Liver (tissue), 9 donors: ENCODE measurements around the gene IKBIP. TPM values are rescaled to one million over a fixed set of nuclear protein-coding genes. Genes with fewer than 3 reads are reported as not detected.

Experiments
- DNase-seq: peaks from one replicate; pipeline ENCODE4 v3.0.0-alpha.2; 2017; ENCODE audit warnings: low spot score
- H3K27ac ChIP-seq, 2 donors: one replicate each; pipeline ENCODE4 v1.7.0; 2013; ENCODE audit warnings: inconsistent platforms in 2 of 2, low read length in 2 of 2, control low read depth in 1 of 2, low read depth in 1 of 2, mild to moderate bottlenecking in 1 of 2
- H3K27me3 ChIP-seq, 4 donors: one replicate each; pipeline versions ENCODE4 v1.6.1 to v1.7.0; 2013; ENCODE audit warnings: low read length in 3 of 4, inconsistent platforms in 1 of 4, mild to moderate bottlenecking in 1 of 4, moderate library complexity in 1 of 4; ENCODE audit not compliant: control insufficient read depth in 4 of 4, insufficient read depth in 4 of 4
- H3K36me3 ChIP-seq, 4 donors: one replicate each; pipeline versions ENCODE4 v1.6.1 to v1.7.0; 2013; ENCODE audit warnings: low read length in 3 of 4, mild to moderate bottlenecking in 3 of 4, low read depth in 1 of 4, moderate library complexity in 1 of 4; ENCODE audit not compliant: control insufficient read depth in 4 of 4, insufficient read depth in 3 of 4
- H3K4me1 ChIP-seq, 4 donors: one replicate each; pipeline versions ENCODE4 v1.6.1 to v1.7.0; 2013; ENCODE audit warnings: low read length in 3 of 4, mild to moderate bottlenecking in 3 of 4, moderate library complexity in 1 of 4; ENCODE audit not compliant: control insufficient read depth in 4 of 4, insufficient read depth in 4 of 4
- H3K4me3 ChIP-seq, 3 donors: one replicate each; pipeline versions ENCODE4 v1.6.1 to v1.7.0; 2013; ENCODE audit warnings: low read length in 3 of 3, control low read depth in 1 of 3, low read depth in 1 of 3, mild to moderate bottlenecking in 1 of 3
- H3K9ac ChIP-seq, 2 donors: one replicate each; pipeline ENCODE4 v1.7.0; 2013; ENCODE audit warnings: low read length in 2 of 2, mild to moderate bottlenecking in 2 of 2, moderate library complexity in 2 of 2, control low read depth in 1 of 2, low read depth in 1 of 2
- H3K9me3 ChIP-seq, 4 donors: one replicate each; pipeline versions ENCODE4 v1.6.1 to v1.7.0; 2013; ENCODE audit warnings: low read length in 3 of 4; ENCODE audit not compliant: control insufficient read depth in 4 of 4
- ATF3 ChIP-seq: IDR thresholded peaks from 2 replicates; pipeline ENCODE4 v1.6.1; 2016; ENCODE audit warnings: antibody characterized with exemption
- EGR1 ChIP-seq, 2 donors: IDR thresholded peaks; 2 replicates each; pipeline ENCODE4 v1.6.1; 2016 to 2018; ENCODE audit warnings: antibody characterized with exemption in 2 of 2, low read depth in 2 of 2
- FOXA1 ChIP-seq: IDR thresholded peaks from 2 replicates; pipeline ENCODE4 v1.6.1; 2016; ENCODE audit warnings: antibody characterized with exemption
- FOXA2 ChIP-seq: IDR thresholded peaks from 2 replicates; pipeline ENCODE4 v1.6.1; 2016; ENCODE audit warnings: antibody characterized with exemption
- GABPA ChIP-seq, 2 donors: IDR thresholded peaks in 1 of 2; conservative IDR thresholded peaks in 1 of 2; 2 replicates each; pipeline ENCODE4 v1.6.1; 2016; ENCODE audit warnings: antibody characterized with exemption in 2 of 2, mild to moderate bottlenecking in 1 of 2, moderate library complexity in 1 of 2
- HNF4A ChIP-seq, 2 donors: conservative IDR thresholded peaks; 2 replicates each; pipeline ENCODE4 v1.6.1; 2016; ENCODE audit warnings: antibody characterized with exemption in 2 of 2, mild to moderate bottlenecking in 2 of 2
- HNF4G ChIP-seq: IDR thresholded peaks from 2 replicates; pipeline ENCODE4 v1.6.1; 2016; ENCODE audit warnings: antibody characterized with exemption
- JUND ChIP-seq, 2 donors: IDR thresholded peaks; 2 replicates each; pipeline ENCODE4 v1.6.1; 2016; ENCODE audit warnings: antibody characterized with exemption in 2 of 2
- MAX ChIP-seq: IDR thresholded peaks from 2 replicates; pipeline ENCODE4 v1.6.1; 2016; ENCODE audit warnings: antibody characterized with exemption
- NR2F2 ChIP-seq: IDR thresholded peaks from 2 replicates; pipeline ENCODE4 v1.6.1; 2016; ENCODE audit warnings: antibody characterized with exemption
- RAD21 ChIP-seq, 2 donors: IDR thresholded peaks; 2 replicates each; pipeline ENCODE4 v1.6.1; 2016; ENCODE audit warnings: antibody characterized with exemption in 2 of 2, mild to moderate bottlenecking in 2 of 2
- RXRA ChIP-seq, 2 donors: IDR thresholded peaks; 2 replicates each; pipeline ENCODE4 v1.6.1; 2017 to 2018; ENCODE audit warnings: antibody characterized with exemption in 2 of 2, mild to moderate bottlenecking in 1 of 2
- SP1 ChIP-seq: IDR thresholded peaks from 2 replicates; pipeline ENCODE4 v1.6.1; 2018; ENCODE audit warnings: antibody characterized with exemption, mild to moderate bottlenecking
- TAF1 ChIP-seq: conservative IDR thresholded peaks from 2 replicates; pipeline ENCODE4 v1.6.1; 2016; ENCODE audit warnings: antibody characterized with exemption, mild to moderate bottlenecking
- YY1 ChIP-seq: IDR thresholded peaks from 2 replicates; pipeline ENCODE4 v1.6.1; 2016; ENCODE audit warnings: antibody characterized with exemption, mild to moderate bottlenecking
- WGBS: extraction: QIAGEN DNeasy Blood & Tissue Kit; methylation state at CpG from one replicate; pipeline ENCODE4 v1.1.7; 2013; 5-methylcytosine and 5-hydroxymethylcytosine counted together
- polyA plus RNA-seq, 2 donors: library from polyadenylated mRNA; stranded (reverse) in 1 of 2; unstranded in 1 of 2; fragments of 200-250 nt in 1 of 2; fragments of >200 nt in 1 of 2; fragmentation: Nextera tagmentation in 1 of 2; extraction: Ambion mirVana in 1 of 2; gene quantifications; one replicate each; pipeline versions ENCODE4 v1.2.1 to v1.2.3, GENCODE V29; 2013 to 2015
- total RNA-seq, 2 donors: library from RNA; depleted of rRNA; stranded (reverse); fragments of >200 nt; gene quantifications; one replicate each; pipeline ENCODE4 v1.2.3, GENCODE V29; 2014
- TF ChIP-seq, protein P1 (sequence below): IDR thresholded peaks from 2 replicates; pipeline ENCODE4 v1.6.1; 2016; ENCODE audit warnings: antibody characterized with exemption, mild to moderate bottlenecking
- TF ChIP-seq, protein P2 (sequence below): fragments of 150-350 bp; IDR thresholded peaks from 2 replicates; pipeline ENCODE4 v1.5.1; 2017; ENCODE audit warnings: improper control_type of control experiment, low read depth, low read length; ENCODE audit not compliant: missing input control
- TF ChIP-seq, protein P3 (sequence below): IDR thresholded peaks from 2 replicates; pipeline ENCODE4 v1.6.1; 2016; ENCODE audit warnings: antibody characterized with exemption
- donor health status: healthy.
- donor health status: healthy.
- donor health status: healthy.
- donor health status: healthy.
- donor health status: healthy.

Gene IKBIP
- total and polyA plus RNA-seq, 4 donors, result 4.7 to 10.5 (median 6.3) TPM

- Histone ChIP-seq H3K27me3 (no peaks in the 10 kb centered on the region), H3K4me3 (no peak overlapping the region), H3K4me1 (peaks cover 0 to 10% (median 2%) of the 10 kb centered on the region in 4 donors), H3K27ac (no peak overlapping the region), H3K36me3 (no peaks in the 10 kb centered on the region), H3K9me3 (no peaks in the 10 kb centered on the region), H3K9ac (no peak overlapping the region)
- DNase-seq, result no peak
- 84% methylated on average over 2 of the region's 2 CpGs for WGBS
- TF ChIP-seq GABPA (IDR thresholded peaks at IDR 0.05 in 1 of 2, conservative IDR thresholded peaks at IDR 0.05 in 1 of 2) (no peak), RAD21 (IDR thresholded peaks at IDR 0.05) (no peak), YY1 (no peak), EGR1 (IDR thresholded peaks at IDR 0.05; ENCODE audit: low read depth in 2 of 2) (no peak), MAX (no peak), RXRA (IDR thresholded peaks at IDR 0.05) (no peak), NR2F2 (no peak), FOXA1 (no peak), JUND (IDR thresholded peaks at IDR 0.05) (no peak), HNF4A (conservative IDR thresholded peaks at IDR 0.05) (no peak)
- TF ChIP-seq, protein P1, sequence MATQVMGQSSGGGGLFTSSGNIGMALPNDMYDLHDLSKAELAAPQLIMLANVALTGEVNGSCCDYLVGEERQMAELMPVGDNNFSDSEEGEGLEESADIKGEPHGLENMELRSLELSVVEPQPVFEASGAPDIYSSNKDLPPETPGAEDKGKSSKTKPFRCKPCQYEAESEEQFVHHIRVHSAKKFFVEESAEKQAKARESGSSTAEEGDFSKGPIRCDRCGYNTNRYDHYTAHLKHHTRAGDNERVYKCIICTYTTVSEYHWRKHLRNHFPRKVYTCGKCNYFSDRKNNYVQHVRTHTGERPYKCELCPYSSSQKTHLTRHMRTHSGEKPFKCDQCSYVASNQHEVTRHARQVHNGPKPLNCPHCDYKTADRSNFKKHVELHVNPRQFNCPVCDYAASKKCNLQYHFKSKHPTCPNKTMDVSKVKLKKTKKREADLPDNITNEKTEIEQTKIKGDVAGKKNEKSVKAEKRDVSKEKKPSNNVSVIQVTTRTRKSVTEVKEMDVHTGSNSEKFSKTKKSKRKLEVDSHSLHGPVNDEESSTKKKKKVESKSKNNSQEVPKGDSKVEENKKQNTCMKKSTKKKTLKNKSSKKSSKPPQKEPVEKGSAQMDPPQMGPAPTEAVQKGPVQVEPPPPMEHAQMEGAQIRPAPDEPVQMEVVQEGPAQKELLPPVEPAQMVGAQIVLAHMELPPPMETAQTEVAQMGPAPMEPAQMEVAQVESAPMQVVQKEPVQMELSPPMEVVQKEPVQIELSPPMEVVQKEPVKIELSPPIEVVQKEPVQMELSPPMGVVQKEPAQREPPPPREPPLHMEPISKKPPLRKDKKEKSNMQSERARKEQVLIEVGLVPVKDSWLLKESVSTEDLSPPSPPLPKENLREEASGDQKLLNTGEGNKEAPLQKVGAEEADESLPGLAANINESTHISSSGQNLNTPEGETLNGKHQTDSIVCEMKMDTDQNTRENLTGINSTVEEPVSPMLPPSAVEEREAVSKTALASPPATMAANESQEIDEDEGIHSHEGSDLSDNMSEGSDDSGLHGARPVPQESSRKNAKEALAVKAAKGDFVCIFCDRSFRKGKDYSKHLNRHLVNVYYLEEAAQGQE, result no peak
- TF ChIP-seq, protein P2, sequence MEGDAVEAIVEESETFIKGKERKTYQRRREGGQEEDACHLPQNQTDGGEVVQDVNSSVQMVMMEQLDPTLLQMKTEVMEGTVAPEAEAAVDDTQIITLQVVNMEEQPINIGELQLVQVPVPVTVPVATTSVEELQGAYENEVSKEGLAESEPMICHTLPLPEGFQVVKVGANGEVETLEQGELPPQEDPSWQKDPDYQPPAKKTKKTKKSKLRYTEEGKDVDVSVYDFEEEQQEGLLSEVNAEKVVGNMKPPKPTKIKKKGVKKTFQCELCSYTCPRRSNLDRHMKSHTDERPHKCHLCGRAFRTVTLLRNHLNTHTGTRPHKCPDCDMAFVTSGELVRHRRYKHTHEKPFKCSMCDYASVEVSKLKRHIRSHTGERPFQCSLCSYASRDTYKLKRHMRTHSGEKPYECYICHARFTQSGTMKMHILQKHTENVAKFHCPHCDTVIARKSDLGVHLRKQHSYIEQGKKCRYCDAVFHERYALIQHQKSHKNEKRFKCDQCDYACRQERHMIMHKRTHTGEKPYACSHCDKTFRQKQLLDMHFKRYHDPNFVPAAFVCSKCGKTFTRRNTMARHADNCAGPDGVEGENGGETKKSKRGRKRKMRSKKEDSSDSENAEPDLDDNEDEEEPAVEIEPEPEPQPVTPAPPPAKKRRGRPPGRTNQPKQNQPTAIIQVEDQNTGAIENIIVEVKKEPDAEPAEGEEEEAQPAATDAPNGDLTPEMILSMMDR, result no peak
Observed at GRCh38 chr12:98578821-98579220, 65.8 kb downstream of the IKBIP start.

DNA sequence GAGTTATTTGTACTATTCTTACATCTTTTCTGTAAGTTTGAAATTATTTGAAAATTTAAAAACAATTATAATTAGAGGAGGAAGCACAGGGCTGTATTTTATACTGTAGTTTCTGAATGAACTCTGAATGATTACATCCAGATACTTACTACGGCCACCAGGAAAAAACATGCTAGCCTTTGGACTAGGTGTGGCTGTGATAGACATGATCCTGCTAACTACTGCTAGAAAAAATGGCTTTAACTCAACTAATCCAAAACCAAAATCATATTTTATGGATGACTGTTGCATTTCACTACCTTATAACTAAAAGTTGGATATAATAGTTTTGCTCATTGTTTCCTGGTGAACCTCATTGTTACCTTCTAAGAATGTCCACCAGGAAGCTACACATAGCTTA, 66.2 kb downstream of the IKBIP start:
- 30% methylated on average over 1 of the region's 1 CpG for WGBS
- H3K36me3 ChIP-seq, result no peaks in the 10 kb centered on the region
- H3K9me3 ChIP-seq, result no peaks in the 10 kb centered on the region
- no peaks in the 10 kb centered on the region for H3K27me3 ChIP-seq
- no peak overlapping the region for H3K4me3 ChIP-seq
- H3K4me1 ChIP-seq, result peaks cover 0 to 14% (median 4%) of the 10 kb centered on the region in 4 donors
- H3K27ac ChIP-seq, result no peak overlapping the region
- DNase-seq, result no peak
- no peak overlapping the region for H3K9ac ChIP-seq
- TF ChIP-seq HNF4G (no peak), YY1 (no peak), JUND (IDR thresholded peaks at IDR 0.05) (no peak), MAX (no peak), RAD21 (IDR thresholded peaks at IDR 0.05) (no peak), FOXA1 (no peak), TAF1 (no peak), SP1 (no peak), FOXA2 (no peak), ATF3 (no peak), RXRA (IDR thresholded peaks at IDR 0.05) (no peak), EGR1 (IDR thresholded peaks at IDR 0.05; ENCODE audit: low read depth in 2 of 2) (no peak), NR2F2 (no peak)
- TF ChIP-seq, protein P2, result no peak
- TF ChIP-seq, protein P3, sequence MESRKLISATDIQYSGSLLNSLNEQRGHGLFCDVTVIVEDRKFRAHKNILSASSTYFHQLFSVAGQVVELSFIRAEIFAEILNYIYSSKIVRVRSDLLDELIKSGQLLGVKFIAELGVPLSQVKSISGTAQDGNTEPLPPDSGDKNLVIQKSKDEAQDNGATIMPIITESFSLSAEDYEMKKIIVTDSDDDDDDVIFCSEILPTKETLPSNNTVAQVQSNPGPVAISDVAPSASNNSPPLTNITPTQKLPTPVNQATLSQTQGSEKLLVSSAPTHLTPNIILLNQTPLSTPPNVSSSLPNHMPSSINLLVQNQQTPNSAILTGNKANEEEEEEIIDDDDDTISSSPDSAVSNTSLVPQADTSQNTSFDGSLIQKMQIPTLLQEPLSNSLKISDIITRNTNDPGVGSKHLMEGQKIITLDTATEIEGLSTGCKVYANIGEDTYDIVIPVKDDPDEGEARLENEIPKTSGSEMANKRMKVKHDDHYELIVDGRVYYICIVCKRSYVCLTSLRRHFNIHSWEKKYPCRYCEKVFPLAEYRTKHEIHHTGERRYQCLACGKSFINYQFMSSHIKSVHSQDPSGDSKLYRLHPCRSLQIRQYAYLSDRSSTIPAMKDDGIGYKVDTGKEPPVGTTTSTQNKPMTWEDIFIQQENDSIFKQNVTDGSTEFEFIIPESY, result no peak
- TF ChIP-seq, protein P1, result no peak
